Spleen (tissue), 11 donors: ENCODE data around the gene TRMT61A. TPM values are rescaled to one million over a fixed set of nuclear protein-coding genes. Genes with fewer than 3 reads are reported as not detected.

Experiments used
- DNase-seq: peaks from one replicate; pipeline ENCODE4 v3.0.0-alpha.2; 2020
- H3K27ac ChIP-seq, 8 donors: fragments of 200-600 bp; sonication (generic) in 7 of 8; 1 replicate in 4 of 8; 2 replicates in 4 of 8; pipeline versions ENCODE4 v1.5.0 to v1.8.0; 2016 to 2021; ENCODE audit warnings: inconsistent platforms in 4 of 8, mild to moderate bottlenecking in 4 of 8, moderate library complexity in 1 of 8
- H3K27me3 ChIP-seq, 7 donors: fragments of 200-600 bp; sonication (generic) in 6 of 7; replicated peaks in 1 of 7; 1 replicate in 4 of 7; 2 replicates in 3 of 7; pipeline versions ENCODE4 v1.5.0 to v1.8.0; 2016 to 2021; ENCODE audit warnings: inconsistent platforms in 3 of 7, mild to moderate bottlenecking in 1 of 7
- H3K36me3 ChIP-seq, 6 donors: fragments of 200-600 bp; sonication (generic) in 5 of 6; 1 replicate in 4 of 6; 2 replicates in 2 of 6; pipeline versions ENCODE4 v1.5.0 to v1.8.0; 2016 to 2021; ENCODE audit warnings: inconsistent platforms in 2 of 6
- H3K4me1 ChIP-seq, 6 donors: fragments of 200-600 bp; sonication (generic) in 5 of 6; 1 replicate in 3 of 6; 2 replicates in 3 of 6; pipeline versions ENCODE4 v1.5.0 to v1.8.0; 2016 to 2021; ENCODE audit warnings: inconsistent platforms in 3 of 6
- H3K4me3 ChIP-seq, 8 donors: fragments of 200-600 bp; sonication (generic) in 7 of 8; 1 replicate in 4 of 8; 2 replicates in 4 of 8; pipeline versions ENCODE4 v1.5.0 to v1.8.0; 2016 to 2021; ENCODE audit warnings: inconsistent platforms in 4 of 8, mild to moderate bottlenecking in 4 of 8, moderate library complexity in 2 of 8
- H3K9me3 ChIP-seq, 8 donors: fragments of 200-600 bp; sonication (generic) in 7 of 8; 1 replicate in 4 of 8; 2 replicates in 4 of 8; pipeline versions ENCODE4 v1.5.0 to v1.8.0; 2016 to 2021; ENCODE audit warnings: inconsistent platforms in 4 of 8
- CTCF ChIP-seq, 11 experiments: fragments of 200-600 bp in 7 of 11; fragments of 450-650 bp in 4 of 11; sonication (generic) in 4 of 11; IDR thresholded peaks in 8 of 11; conservative IDR thresholded peaks in 3 of 11; 1 replicate in 7 of 11; 2 replicates in 4 of 11; pipeline versions ENCODE4 v1.4.0 to v1.8.0; 2016 to 2021; ENCODE audit warnings: antibody characterized with exemption in 11 of 11, inconsistent platforms in 4 of 11, mild to moderate bottlenecking in 1 of 11
- POLR2A ChIP-seq, 3 donors: fragments of 450-650 bp; IDR thresholded peaks; one replicate each; pipeline ENCODE4 v1.5.1; 2017; ENCODE audit warnings: antibody characterized with exemption in 3 of 3, mild to moderate bottlenecking in 1 of 3
- POLR2AphosphoS5 ChIP-seq, 3 donors: sonication (generic); formaldehyde crosslinking; IDR thresholded peaks; one replicate each; pipeline ENCODE4 v1.5.1; 2017; ENCODE audit warnings: antibody characterized with exemption in 3 of 3
- WGBS, 5 donors: extraction: QIAGEN DNeasy Blood & Tissue Kit in 3 of 5; methylation state at CpG; one replicate each; pipeline versions ENCODE4 v1.1.5 to v1.1.7; 2013 to 2018; 5-methylcytosine and 5-hydroxymethylcytosine counted together
- intact Hi-C: fragments of 100-400 bp; cut with DNase I; formaldehyde crosslinking; loops from one replicate; pipeline ENCODE4 v1.15.0; 2023; ENCODE audit warnings: low total_unique reads
- polyA plus RNA-seq, 3 donors: library from polyadenylated mRNA; stranded (reverse); fragments of 200-250 nt; gene quantifications; one replicate each; pipeline ENCODE4 v1.2.1, GENCODE V29; 2013
- total RNA-seq, 7 donors: library from RNA; depleted of rRNA in 3 of 7; stranded (reverse); fragments of >200 nt in 3 of 7; fragmentation: NEBNext Ultra II Directional in 4 of 7; extraction: Animal tissue kit (Norgen Biotek cat#: 25700) in 4 of 7; gene quantifications; one replicate each; pipeline versions ENCODE4 v1.1.0 to v1.2.1, GENCODE V29; 2016 to 2021
- donor health status: healthy with polysubstance abuse.
- donor health status: DM: no; HTN: no; CAD: no; lungs with moderate emphysema.
- donor health status: DM: no; HTN: no; CAD: no.
- donor health status: Bipolar disorder and iron deficiency.
- donor health status: healthy.
- donor health status: DM: no; HTN: no; CAD: no.
- donor health status: DM: yes; HTN: yes; CAD: no.

Gene TRMT61A
- total and polyA plus RNA-seq, 10 donors: 8.0 to 14.2 (median 9.5) TPM

GRCh38 chr14:103518422-103519042 lies 10.5 kb upstream of the TRMT61A start:
- WGBS, 5 donors: 44 to 70% (median 48%) methylated on average over 3 to 9 of the region's 9 CpGs
- peak; percentile 91 for DNase-seq
- TF ChIP-seq POLR2AphosphoS5 (IDR thresholded peaks at IDR 0.05) (peak; percentile 14 to 63 (median 56)), POLR2A (IDR thresholded peaks at IDR 0.05) (no peak), CTCF (IDR thresholded peaks at IDR 0.05 in 8 of 11, conservative IDR thresholded peaks at IDR 0.05 in 3 of 11) (peak; percentile 73 to 92 (median 89))
- intact Hi-C loops: loop anchor here (5.0 kb wide), 1 partner anchor 34 kb away; no protein-coding TSS in a partner anchor
- H3K27ac ChIP-seq: peak overlapping the region in 3 of 8 donors; percentile 5 to 33 (median 18)
- peaks cover 0 to 47% (median 24%) of the 10 kb centered on the region in 7 donors for H3K27me3 ChIP-seq
- H3K4me1 ChIP-seq: peaks cover 28 to 63% (median 56%) of the 10 kb centered on the region in 6 donors
- no peak overlapping the region for H3K4me3 ChIP-seq
- H3K9me3 ChIP-seq: no peaks in the 10 kb centered on the region
- H3K36me3 ChIP-seq: no peaks in the 10 kb centered on the region

GRCh38 chr14:103519043-103519836 lies 9.8 kb upstream of the TRMT61A start:
- Histone ChIP-seq H3K4me3 (no peak overlapping the region), H3K36me3 (no peaks in the 10 kb centered on the region), H3K9me3 (no peaks in the 10 kb centered on the region), H3K27me3 (peaks cover 0 to 54% (median 24%) of the 10 kb centered on the region in 7 donors), H3K4me1 (peaks cover 28 to 59% (median 55%) of the 10 kb centered on the region in 6 donors), H3K27ac (peak overlapping the region in 3 of 8 donors; percentile 5 to 18 (median 10))
- TF ChIP-seq POLR2AphosphoS5 (IDR thresholded peaks at IDR 0.05) (no peak), CTCF (IDR thresholded peaks at IDR 0.05 in 8 of 11, conservative IDR thresholded peaks at IDR 0.05 in 3 of 11) (no peak), POLR2A (IDR thresholded peaks at IDR 0.05) (no peak)
- WGBS, 5 donors: 32 to 44% (median 37%) methylated on average over 13 of the region's 13 CpGs
- intact Hi-C loops: loop anchor here (5.0 kb wide), 1 partner anchor 33 kb away; no protein-coding TSS in a partner anchor
- peak; percentile 69 for DNase-seq

GRCh38 chr14:103519837-103520212 lies 9.2 kb upstream of the TRMT61A start:
- intact Hi-C loops: loop anchor here (5.0 kb wide), 1 partner anchor 32 kb away; no protein-coding TSS in a partner anchor
- Histone ChIP-seq H3K27ac (peak overlapping the region in 2 of 8 donors; percentile 5 to 10), H3K4me1 (peaks cover 28 to 59% (median 55%) of the 10 kb centered on the region in 6 donors), H3K4me3 (no peak overlapping the region), H3K27me3 (peaks cover 0 to 55% (median 24%) of the 10 kb centered on the region in 7 donors), H3K9me3 (no peaks in the 10 kb centered on the region), H3K36me3 (no peaks in the 10 kb centered on the region)
- peak; percentile 75 for DNase-seq
- TF ChIP-seq CTCF (IDR thresholded peaks at IDR 0.05 in 8 of 11, conservative IDR thresholded peaks at IDR 0.05 in 3 of 11) (no peak), POLR2A (IDR thresholded peaks at IDR 0.05) (no peak), POLR2AphosphoS5 (IDR thresholded peaks at IDR 0.05) (no peak)
- 68 to 89% (median 78%) methylated on average over 21 to 22 of the region's 22 CpGs for WGBS, 5 donors
